ENCODE data around the gene BCCIP. TPM values are rescaled to one million over a fixed set of nuclear protein-coding genes. Genes with fewer than 3 reads are reported as not detected.

BCCIP gene
- total and polyA plus RNA-seq, 2 of the 8 experiments (the other 6 are each of a cell fraction or from before 2014, with no cell fraction given), result 33.9 to 120 TPM

- no peaks in the 10 kb centered on the region; the same call in 1 of the 2 replicates for H3K23me2 ChIP-seq (ENCODE audit: low read depth, low read length)
- no peak overlapping the region; the same call in 1 of the 2 replicates for H2BK15ac ChIP-seq (ENCODE audit: low read length)
- H3K27ac ChIP-seq (ENCODE audit: low read depth, low read length), result no peak overlapping the region
- no peak overlapping the region for H2AFZ ChIP-seq (ENCODE audit: low read length)
- no peak overlapping the region for H2BK120ac ChIP-seq (replicated peaks; ENCODE audit: low read depth, low read length)
- H2BK20ac ChIP-seq (ENCODE audit: low read length), result no peak overlapping the region
- no peak overlapping the region for H3K18ac ChIP-seq (ENCODE audit: extremely low read depth, low read length)
- no peaks in the 10 kb centered on the region for H3K79me2 ChIP-seq (ENCODE audit: control insufficient read depth in 1 of 2, insufficient read depth in 2 of 2, low read length in 2 of 2)
- CTCF ChIA-PET (ENCODE audit: partially characterized antibody), result interaction anchor here (0.8 to 2.4 kb wide), 3 partner anchors 10 to 26 kb away, joined by 3 to 16 read pairs (median 8); no protein-coding TSS in a partner anchor
- no peak overlapping the region for H3K4me2 ChIP-seq (ENCODE audit: insufficient read depth in 1 of 2, low read depth in 2 of 2, low read length in 2 of 2)
- no peak for DNase-seq (ENCODE audit: low read depth in 1 of 2, low spot score in 2 of 2)
- no peak overlapping the region for H2AK5ac ChIP-seq (ENCODE audit: low read depth, low read length)
- no peaks in the 10 kb centered on the region; the same call in none of the 2 replicates for H3K79me1 ChIP-seq (ENCODE audit: low read depth, low read length)
- no peak for FAIRE-seq
- no peak overlapping the region for H3K23ac ChIP-seq (ENCODE audit: insufficient read length)
- H4K8ac ChIP-seq (ENCODE audit: extremely low read depth, insufficient read depth, low read length), result no peak overlapping the region
- no peak overlapping the region for H3K4me3 ChIP-seq (ENCODE audit: extremely low read depth in 1 of 4, insufficient read depth in 2 of 4, low read depth in 3 of 4, low read length in 4 of 4)
- H3K36me3 ChIP-seq (ENCODE audit: control insufficient read depth in 2 of 4, insufficient read depth in 4 of 4, low read length in 3 of 4), result no peaks in the 10 kb centered on the region; a peak in 1 of 8 replicates
- no peak overlapping the region for H2BK5ac ChIP-seq (ENCODE audit: low read depth, low read length)
- H4K91ac ChIP-seq (replicated peaks; ENCODE audit: insufficient read length, low read length), result no peak overlapping the region
- H3K27me3 ChIP-seq (replicated peaks in 1 of 4; ENCODE audit: control insufficient read depth in 3 of 4, extremely low read depth in 1 of 4, insufficient read depth in 3 of 4, low read length in 3 of 4), result no peaks in the 10 kb centered on the region; a peak in 1 of 7 replicates
- H3K9ac ChIP-seq (replicated peaks in 1 of 4; ENCODE audit: extremely low read depth in 1 of 4, low read depth in 3 of 4, low read length in 3 of 4), result no peak overlapping the region
- WGBS, 2 experiments (ENCODE audit: extremely low coverage in 1 of 2, insufficient coverage in 1 of 2, insufficient read length in 1 of 2, insufficient replicate concordance in 2 of 2, low coverage in 1 of 2, low lambda C conversion rate in 2 of 2, missing lambda C conversion rate in 1 of 2), result 91% methylated on average over 3 of the region's 3 CpGs; no CpG with 5 or more reads in 1 of the 2 experiments
- peak overlapping the region; percentile 44; the same call in 1 of the 2 replicates for H2BK12ac ChIP-seq (ENCODE audit: low read depth, low read length)
- H3K14ac ChIP-seq (ENCODE audit: insufficient read length), result no peak overlapping the region
- POLR2A ChIA-PET (ENCODE audit: partially characterized antibody), result interaction anchor here (1.5 kb wide), 1 partner anchor 14 kb away, joined by 4 read pairs; no protein-coding TSS in a partner anchor
- no peaks in the 10 kb centered on the region for H4K20me1 ChIP-seq (replicated peaks in 1 of 2; ENCODE audit: control insufficient read depth in 1 of 2, insufficient read depth in 2 of 2, low read length in 2 of 2)
- 0 out of 4 replicates have a peak, but pooled peaks cover 0 to 3% of the 10 kb centered on the region in 2 experiments for H3K9me3 ChIP-seq (ENCODE audit: insufficient read depth in 2 of 2, low read depth in 1 of 2, low read length in 1 of 2)
- no peak overlapping the region for H4K5ac ChIP-seq (ENCODE audit: insufficient read length, low read depth, low read length)
- peaks cover 2 to 19% (median 7%) of the 10 kb centered on the region in 4 experiments for H3K4me1 ChIP-seq (replicated peaks in 1 of 4; ENCODE audit: control insufficient read depth in 3 of 4, insufficient read depth in 4 of 4, low read length in 3 of 4)
- H3K56ac ChIP-seq (replicated peaks; ENCODE audit: insufficient read length, low read depth, low read length), result no peak overlapping the region
- no peak overlapping the region for H3K4ac ChIP-seq (replicated peaks; ENCODE audit: insufficient read length, low read depth, low read length)
- TF ChIP-seq SIRT6 (IDR thresholded peaks at IDR 0.05; ENCODE audit: low read length), result no peak
- no peak for TF ChIP-seq SAP30 (IDR thresholded peaks at IDR 0.05; ENCODE audit: insufficient read depth, insufficient replicate concordance, low read length)
- no peak for TF ChIP-seq MAFK (IDR thresholded peaks at IDR 0.05; ENCODE audit: low read depth, low read length)
- TF ChIP-seq EP300 (IDR thresholded peaks at IDR 0.05; ENCODE audit: borderline replicate concordance in 1 of 2, low read depth in 2 of 2, low read length in 2 of 2), result no peak
- no peak for TF ChIP-seq HDAC2 (IDR thresholded peaks at IDR 0.05; ENCODE audit: borderline replicate concordance in 1 of 2, low read depth in 2 of 2, low read length in 2 of 2)
- no peak for TF ChIP-seq ZNF274 (IDR thresholded peaks at IDR 0.05; ENCODE audit: borderline replicate concordance, extremely low read depth, low read length)
- no peak for TF ChIP-seq ASH2L (IDR thresholded peaks at IDR 0.05; ENCODE audit: low read length)
- TF ChIP-seq SIX5 (IDR thresholded peaks at IDR 0.05; ENCODE audit: low read depth, low read length), result no peak
- TF ChIP-seq TCF12 (IDR thresholded peaks at IDR 0.05; ENCODE audit: low read depth, low read length), result no peak
- no peak for TF ChIP-seq NANOG (IDR thresholded peaks at IDR 0.05; ENCODE audit: insufficient read depth, low read depth, low read length, poor library complexity, severe bottlenecking)
- TF ChIP-seq RFX5 (IDR thresholded peaks at IDR 0.05; ENCODE audit: borderline replicate concordance, low read depth, low read length), result no peak
- TF ChIP-seq CBX8 (IDR thresholded peaks at IDR 0.05; ENCODE audit: borderline replicate concordance, low read depth, low read length), result no peak
- TF ChIP-seq NRF1 (IDR thresholded peaks at IDR 0.05; ENCODE audit: low read depth, low read length), result no peak
- no peak for TF ChIP-seq EGR1 (IDR thresholded peaks at IDR 0.05; ENCODE audit: borderline replicate concordance, low read depth, low read length)
Measured at GRCh38 chr10:125883211-125883610, 59.9 kb downstream of the BCCIP start.

Measured in H1 (cell line).